ENCODE results near the gene PGP.

PGP gene

GRCh38 chr16:2199621-2200139, 15.0 kb downstream of the PGP start:
- Histone ChIP-seq H3K36me3 (replicated peaks) (no peaks in the 10 kb centered on the region), H3K27me3 (replicated peaks) (peaks cover 39% of the 10 kb centered on the region), H3K4me3 (ENCODE audit: low read depth, low read length) (no peak overlapping the region), H3K27ac (no peak overlapping the region)
- TF ChIP-seq, protein P1, sequence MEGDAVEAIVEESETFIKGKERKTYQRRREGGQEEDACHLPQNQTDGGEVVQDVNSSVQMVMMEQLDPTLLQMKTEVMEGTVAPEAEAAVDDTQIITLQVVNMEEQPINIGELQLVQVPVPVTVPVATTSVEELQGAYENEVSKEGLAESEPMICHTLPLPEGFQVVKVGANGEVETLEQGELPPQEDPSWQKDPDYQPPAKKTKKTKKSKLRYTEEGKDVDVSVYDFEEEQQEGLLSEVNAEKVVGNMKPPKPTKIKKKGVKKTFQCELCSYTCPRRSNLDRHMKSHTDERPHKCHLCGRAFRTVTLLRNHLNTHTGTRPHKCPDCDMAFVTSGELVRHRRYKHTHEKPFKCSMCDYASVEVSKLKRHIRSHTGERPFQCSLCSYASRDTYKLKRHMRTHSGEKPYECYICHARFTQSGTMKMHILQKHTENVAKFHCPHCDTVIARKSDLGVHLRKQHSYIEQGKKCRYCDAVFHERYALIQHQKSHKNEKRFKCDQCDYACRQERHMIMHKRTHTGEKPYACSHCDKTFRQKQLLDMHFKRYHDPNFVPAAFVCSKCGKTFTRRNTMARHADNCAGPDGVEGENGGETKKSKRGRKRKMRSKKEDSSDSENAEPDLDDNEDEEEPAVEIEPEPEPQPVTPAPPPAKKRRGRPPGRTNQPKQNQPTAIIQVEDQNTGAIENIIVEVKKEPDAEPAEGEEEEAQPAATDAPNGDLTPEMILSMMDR (IDR thresholded peaks at IDR 0.05; ENCODE audit: low read depth, low read length, missing control alignments): no peak
- in situ Hi-C loops (cut with HindIII; ENCODE audit: low pct_ligation_motif_present, low sequenced_read_pairs): no loop called here
- DNase-seq: no peak

DNA sequence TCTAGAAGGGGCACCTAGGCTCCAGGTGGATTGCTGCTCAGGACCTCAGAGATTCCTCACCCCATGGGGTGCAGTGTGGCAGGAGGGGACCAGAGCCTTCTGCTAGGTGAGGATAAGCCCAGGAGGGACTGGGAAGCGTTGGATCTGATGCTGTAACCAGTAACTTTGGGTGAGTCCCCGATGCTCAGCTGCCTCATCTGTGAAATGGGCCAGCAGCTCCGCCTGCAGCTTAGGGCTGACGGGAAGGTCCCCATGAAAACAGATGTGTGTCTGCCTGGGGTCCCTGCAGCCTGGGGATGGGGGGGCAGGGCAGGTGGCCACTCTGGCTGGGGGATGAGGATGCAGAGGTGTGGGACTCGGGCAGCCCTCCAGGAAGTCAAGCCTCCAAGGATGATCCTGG, 15.5 kb downstream of the PGP start:
- no peak overlapping the region for H3K27ac ChIP-seq
- peaks cover 44% of the 10 kb centered on the region for H3K27me3 ChIP-seq (replicated peaks)
- no peak for DNase-seq
- no peaks in the 10 kb centered on the region for H3K36me3 ChIP-seq (replicated peaks)
- in situ Hi-C loops (cut with HindIII; ENCODE audit: low pct_ligation_motif_present, low sequenced_read_pairs): no loop called here
- TF ChIP-seq, protein P1 (IDR thresholded peaks at IDR 0.05; ENCODE audit: low read depth, low read length, missing control alignments): no peak
- no peak overlapping the region for H3K4me3 ChIP-seq (ENCODE audit: low read depth, low read length)

DNA sequence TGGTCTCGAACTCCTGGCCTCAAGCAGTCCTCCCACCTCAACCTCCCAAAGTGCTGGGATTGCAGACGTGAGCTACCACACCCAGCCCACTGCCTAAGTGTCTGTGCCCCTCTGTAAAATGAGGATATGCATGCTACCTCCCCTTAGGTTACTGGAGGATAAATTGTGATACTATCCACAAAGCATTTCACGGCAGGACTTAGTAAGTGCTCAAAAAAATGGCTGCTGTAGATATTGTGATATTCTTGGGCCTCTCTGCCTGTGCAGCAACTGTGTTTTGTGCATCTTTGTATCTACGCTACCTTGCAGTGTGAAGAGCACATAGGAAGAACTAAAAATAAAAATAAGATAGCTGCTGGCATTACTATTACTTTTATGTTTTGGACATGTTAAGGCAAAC, 16.4 kb downstream of the PGP start:
- Histone ChIP-seq H3K27me3 (replicated peaks) (peaks cover 44% of the 10 kb centered on the region), H3K36me3 (replicated peaks) (no peaks in the 10 kb centered on the region), H3K4me3 (ENCODE audit: low read depth, low read length) (no peak overlapping the region), H3K27ac (no peak overlapping the region)
- in situ Hi-C loops (cut with HindIII; ENCODE audit: low pct_ligation_motif_present, low sequenced_read_pairs): no loop called here
- TF ChIP-seq, protein P1 (IDR thresholded peaks at IDR 0.05; ENCODE audit: low read depth, low read length, missing control alignments): no peak
- no peak for DNase-seq

- Histone ChIP-seq H3K36me3 (replicated peaks) (no peaks in the 10 kb centered on the region), H3K27me3 (replicated peaks) (peaks cover 44% of the 10 kb centered on the region), H3K27ac (no peak overlapping the region), H3K4me3 (ENCODE audit: low read depth, low read length) (no peak overlapping the region)
- TF ChIP-seq, protein P1 (IDR thresholded peaks at IDR 0.05; ENCODE audit: low read depth, low read length, missing control alignments): no peak
- DNase-seq: no peak
- in situ Hi-C loops (cut with HindIII; ENCODE audit: low pct_ligation_motif_present, low sequenced_read_pairs): no loop called here
These were observed 16.9 kb downstream of the PGP start for GRCh38 chr16:2197765-2198164.

- H3K27ac ChIP-seq: no peak overlapping the region
- H3K36me3 ChIP-seq (replicated peaks): no peaks in the 10 kb centered on the region
- in situ Hi-C loops (cut with HindIII; ENCODE audit: low pct_ligation_motif_present, low sequenced_read_pairs): no loop called here
- no peak for DNase-seq
- no peak overlapping the region for H3K4me3 ChIP-seq (ENCODE audit: low read depth, low read length)
- TF ChIP-seq, protein P1 (IDR thresholded peaks at IDR 0.05; ENCODE audit: low read depth, low read length, missing control alignments): no peak
- H3K27me3 ChIP-seq (replicated peaks): peaks cover 44% of the 10 kb centered on the region
These were observed 17.6 kb downstream of the PGP start for GRCh38 chr16:2196981-2197511.

Measured in brain microvascular endothelial cell (primary cell).